Stimulated activated naive CD8-positive, alpha-beta T cell treated with anti-CD3 and anti-CD28 coated beads, Interleukin-15, Interleukin-2, amounts not matched to agents 100 ng/mL and 50 ng/mL, for 24 hours (primary cell): ENCODE results near the gene TXNRD1.
A peak's percentile ranks its signal among the peaks of the same experiment; 100 is the strongest.
"Not testable (repeated sequence)": the region's sequence is repeated elsewhere in the genome, so short reads cannot be mapped to it uniquely, and the experiment has no call there.

ENCODE experiments used
- H3K27ac Mint-ChIP-seq: one replicate; pipeline ENCODE4 v1.8.0; 2021; ENCODE audit warnings: mild to moderate bottlenecking, mixed read lengths
- H3K27me3 Mint-ChIP-seq: one replicate; pipeline ENCODE4 v1.8.0; 2021; ENCODE audit warnings: mixed read lengths
- H3K36me3 Mint-ChIP-seq: one replicate; pipeline ENCODE4 v1.8.0; 2021; ENCODE audit warnings: low read depth, mixed read lengths
- H3K4me1 Mint-ChIP-seq: one replicate; pipeline ENCODE4 v1.8.0; 2021; ENCODE audit warnings: low read depth, mixed read lengths
- H3K4me3 Mint-ChIP-seq: one replicate; pipeline ENCODE4 v1.8.0; 2021; ENCODE audit warnings: mild to moderate bottlenecking, mixed read lengths
- H3K9me3 Mint-ChIP-seq: one replicate; pipeline ENCODE4 v1.8.0; 2021; ENCODE audit warnings: mixed read lengths

The TXNRD1 gene

GRCh38 chr12:104215638-104216297, at the start of gene TXNRD1:
Gene TXNRD1, plus strand, starts transcription at chr12:104215779. Its CDS starts 24 bp downstream, at chr12:104215803.
- Mint-ChIP-seq H3K4me1 (peaks cover 45% of the 10 kb centered on the region), H3K27me3 (peaks cover 3% of the 10 kb centered on the region), H3K9me3 (no peaks in the 10 kb centered on the region), H3K27ac (peak within 1 kb of the TSS; percentile 52), H3K4me3 (peak within 1 kb of the TSS; percentile 80), H3K36me3 (no peaks in the 10 kb centered on the region)

GRCh38 chr12:104165801-104166200, 49.8 kb upstream of the TXNRD1 start:
- Mint-ChIP-seq H3K27me3 (no peaks in the 10 kb centered on the region), H3K4me1 (peaks cover 3% of the 10 kb centered on the region), H3K27ac (no peak overlapping the region), H3K4me3 (no peak overlapping the region), H3K9me3 (no peaks in the 10 kb centered on the region), H3K36me3 (no peaks in the 10 kb centered on the region)

DNA sequence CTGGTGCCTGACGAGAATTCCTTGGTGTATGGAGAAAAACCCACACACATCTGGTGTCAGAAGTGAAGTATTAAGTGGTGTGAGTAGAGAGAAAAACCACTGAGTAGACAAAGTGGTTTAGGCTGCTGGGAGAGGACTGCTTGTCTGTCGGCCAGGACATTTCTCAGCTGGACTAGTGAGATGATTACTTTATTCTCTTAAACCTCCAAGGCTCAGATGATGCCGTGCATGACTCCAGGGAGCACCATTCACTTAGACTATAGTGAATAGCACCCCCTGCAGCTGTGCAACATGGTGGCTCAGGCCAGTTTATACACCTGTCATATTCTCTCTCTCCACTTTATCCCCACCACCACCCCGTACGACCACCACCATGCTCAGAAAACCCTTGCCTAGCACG, 49.1 kb upstream of the TXNRD1 start:
- H3K27me3 Mint-ChIP-seq, result no peaks in the 10 kb centered on the region
- H3K36me3 Mint-ChIP-seq, result no peaks in the 10 kb centered on the region
- H3K4me3 Mint-ChIP-seq, result no peak overlapping the region
- peaks cover 3% of the 10 kb centered on the region for H3K4me1 Mint-ChIP-seq
- H3K27ac Mint-ChIP-seq, result no peak overlapping the region
- no peaks in the 10 kb centered on the region for H3K9me3 Mint-ChIP-seq

GRCh38 chr12:104167519-104168458, 47.8 kb upstream of the TXNRD1 start:
- Mint-ChIP-seq H3K36me3 (no peaks in the 10 kb centered on the region), H3K27ac (no peak overlapping the region), H3K27me3 (no peaks in the 10 kb centered on the region), H3K9me3 (no peaks in the 10 kb centered on the region), H3K4me1 (peaks cover 1% of the 10 kb centered on the region), H3K4me3 (no peak overlapping the region)

DNA sequence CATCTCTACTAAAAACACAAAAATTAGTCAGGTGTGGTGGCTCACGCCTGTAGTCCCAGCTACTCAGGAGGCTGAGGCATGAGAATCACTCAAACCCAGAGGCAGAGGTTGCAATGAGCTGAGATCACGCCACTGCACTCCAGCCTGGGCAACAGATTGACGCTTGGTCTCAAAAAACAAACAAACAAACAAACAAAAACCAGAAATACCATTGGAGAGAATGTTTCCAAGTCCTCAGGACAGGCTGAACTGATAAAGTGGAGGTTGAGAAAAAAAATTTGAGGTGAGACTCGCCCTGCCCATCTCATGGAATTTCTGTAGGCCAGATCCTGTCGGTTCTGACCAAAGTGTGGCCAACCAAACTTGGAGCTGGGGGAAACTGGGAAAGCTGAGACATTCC, 47.0 kb upstream of the TXNRD1 start:
- no peaks in the 10 kb centered on the region for H3K27me3 Mint-ChIP-seq
- no peaks in the 10 kb centered on the region for H3K36me3 Mint-ChIP-seq
- H3K9me3 Mint-ChIP-seq, result no peaks in the 10 kb centered on the region
- no peak overlapping the region for H3K27ac Mint-ChIP-seq
- H3K4me1 Mint-ChIP-seq, result no peaks in the 10 kb centered on the region
- H3K4me3 Mint-ChIP-seq, result no peak overlapping the region

DNA sequence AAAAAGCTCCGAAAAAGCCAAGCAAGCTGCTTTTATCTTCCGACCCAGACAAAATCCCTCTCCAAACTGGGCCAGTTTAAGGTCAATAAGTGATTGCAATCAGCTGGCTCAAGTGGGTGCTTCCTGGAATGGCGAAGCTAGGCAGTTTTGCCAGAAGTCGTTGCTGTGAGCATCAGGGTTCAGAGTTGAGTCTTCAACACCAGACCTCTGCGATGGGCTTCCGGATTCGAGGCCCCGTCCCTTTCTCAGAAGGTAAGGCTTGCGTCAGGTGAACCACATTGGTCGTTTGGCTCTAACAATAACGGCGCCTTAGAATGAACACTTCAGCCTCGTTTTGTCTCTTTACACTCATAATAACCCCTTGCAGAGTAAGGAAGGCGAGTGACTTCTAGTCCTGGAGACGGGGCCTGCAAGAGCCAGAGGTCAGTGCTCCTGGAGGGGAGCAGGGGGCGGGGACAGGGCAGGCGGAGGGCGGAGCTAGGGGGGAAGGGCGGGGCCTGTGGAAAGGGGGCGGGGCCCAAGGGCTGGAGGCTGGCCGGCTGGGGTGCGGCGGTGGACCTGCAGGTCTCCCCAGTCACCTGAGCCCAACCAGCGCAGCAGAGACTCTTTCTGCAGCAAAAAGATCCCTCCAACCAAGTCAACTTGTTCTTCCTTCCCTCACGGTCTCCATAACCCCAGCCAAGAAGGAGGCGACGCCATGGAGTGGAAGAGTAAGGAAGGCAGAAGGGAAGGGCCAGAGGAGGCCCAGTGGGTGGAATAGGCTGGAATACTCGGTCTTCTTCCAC, 43.6 kb upstream of the TXNRD1 start:
- Mint-ChIP-seq H3K4me3 (no peak overlapping the region), H3K4me1 (no peaks in the 10 kb centered on the region), H3K27ac (no peak overlapping the region), H3K27me3 (no peaks in the 10 kb centered on the region), H3K9me3 (no peaks in the 10 kb centered on the region), H3K36me3 (no peaks in the 10 kb centered on the region)

DNA sequence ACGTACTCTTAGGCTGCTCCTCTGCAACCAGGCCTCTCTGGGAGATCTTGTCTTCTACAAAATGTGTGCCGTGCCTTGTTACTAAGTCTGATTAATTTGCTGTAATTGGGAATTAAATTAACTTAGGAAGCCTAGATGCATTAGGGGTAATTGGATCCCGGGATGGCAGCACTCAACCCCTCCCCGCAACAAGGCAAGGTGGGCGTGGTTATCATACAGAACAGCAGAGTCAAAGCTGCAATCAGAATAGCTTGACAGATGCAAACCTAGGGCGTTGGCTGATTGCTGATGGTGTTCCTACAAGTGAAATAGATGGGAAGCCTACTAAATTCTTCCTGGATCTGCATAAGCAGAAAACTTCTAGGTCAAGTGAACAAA, 43.0 kb upstream of the TXNRD1 start:
- Mint-ChIP-seq H3K36me3 (no peaks in the 10 kb centered on the region), H3K4me1 (peaks cover 6% of the 10 kb centered on the region), H3K9me3 (no peaks in the 10 kb centered on the region), H3K27ac (no peak overlapping the region), H3K27me3 (no peaks in the 10 kb centered on the region), H3K4me3 (no peak overlapping the region)

GRCh38 chr12:104173804-104174203, 41.8 kb upstream of the TXNRD1 start:
- not testable (repeated sequence) for H3K36me3 Mint-ChIP-seq, H3K4me3 Mint-ChIP-seq, H3K27me3 Mint-ChIP-seq, H3K9me3 Mint-ChIP-seq, H3K27ac Mint-ChIP-seq
- peaks cover 16% of the 10 kb centered on the region for H3K4me1 Mint-ChIP-seq

GRCh38 chr12:104175726-104176247, 39.8 kb upstream of the TXNRD1 start:
- Mint-ChIP-seq H3K36me3 (no peaks in the 10 kb centered on the region), H3K4me1 (peaks cover 16% of the 10 kb centered on the region), H3K27me3 (peaks cover 3% of the 10 kb centered on the region)

GRCh38 chr12:104177336-104177662, 38.3 kb upstream of the TXNRD1 start:
- Mint-ChIP-seq H3K4me3 (no peak overlapping the region), H3K4me1 (peaks cover 16% of the 10 kb centered on the region), H3K27me3 (peaks cover 3% of the 10 kb centered on the region), H3K9me3 (no peaks in the 10 kb centered on the region), H3K36me3 (no peaks in the 10 kb centered on the region), H3K27ac (no peak overlapping the region)

More at GRCh38 chr12:104175726-104176247, 39.8 kb upstream of the TXNRD1 start:
- no peak overlapping the region for H3K4me3 Mint-ChIP-seq
- no peak overlapping the region for H3K27ac Mint-ChIP-seq
- H3K9me3 Mint-ChIP-seq, result no peaks in the 10 kb centered on the region

GRCh38 chr12:104177663-104178501, 37.7 kb upstream of the TXNRD1 start:
- no peak overlapping the region for H3K27ac Mint-ChIP-seq
- no peaks in the 10 kb centered on the region for H3K36me3 Mint-ChIP-seq

DNA sequence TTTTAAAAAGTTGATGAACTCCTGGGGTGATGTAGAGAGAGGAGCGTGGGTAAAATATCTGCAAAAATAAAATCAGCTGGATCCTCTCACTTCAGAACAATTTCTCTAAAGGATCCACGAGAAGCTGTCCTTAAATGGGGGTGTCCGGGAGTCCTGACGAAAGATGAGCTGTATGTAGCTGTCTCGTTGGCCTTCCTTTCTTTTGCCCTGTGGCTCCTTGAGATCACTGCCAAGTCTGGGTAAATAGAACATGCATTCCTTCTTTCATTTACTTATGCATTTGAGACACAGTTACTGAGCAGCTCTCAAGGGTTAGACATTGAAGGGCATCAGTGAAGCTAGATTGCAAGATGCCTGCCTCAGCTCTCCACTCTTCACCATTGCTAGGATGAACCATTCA, 35.2 kb upstream of the TXNRD1 start:
- Mint-ChIP-seq H3K36me3 (no peaks in the 10 kb centered on the region), H3K27ac (no peak overlapping the region), H3K27me3 (peaks cover 3% of the 10 kb centered on the region), H3K4me1 (peaks cover 16% of the 10 kb centered on the region), H3K9me3 (no peaks in the 10 kb centered on the region), H3K4me3 (no peak overlapping the region)

More at GRCh38 chr12:104177663-104178501, 37.7 kb upstream of the TXNRD1 start:
- Mint-ChIP-seq H3K4me1 (peaks cover 16% of the 10 kb centered on the region), H3K27me3 (peaks cover 3% of the 10 kb centered on the region), H3K4me3 (no peak overlapping the region), H3K9me3 (no peaks in the 10 kb centered on the region)

- Mint-ChIP-seq H3K36me3 (no peaks in the 10 kb centered on the region), H3K4me1 (peaks cover 16% of the 10 kb centered on the region), H3K27me3 (peaks cover 3% of the 10 kb centered on the region), H3K27ac (no peak overlapping the region), H3K9me3 (no peaks in the 10 kb centered on the region), H3K4me3 (no peak overlapping the region)
These were observed 34.3 kb upstream of the TXNRD1 start for GRCh38 chr12:104181313-104181712.

- H3K27ac Mint-ChIP-seq, result no peak overlapping the region
- no peaks in the 10 kb centered on the region for H3K9me3 Mint-ChIP-seq
- no peak overlapping the region for H3K4me3 Mint-ChIP-seq
- peaks cover 15% of the 10 kb centered on the region for H3K4me1 Mint-ChIP-seq
- no peaks in the 10 kb centered on the region for H3K36me3 Mint-ChIP-seq
- H3K27me3 Mint-ChIP-seq, result peaks cover 3% of the 10 kb centered on the region
These were observed 33.4 kb upstream of the TXNRD1 start for GRCh38 chr12:104182144-104182543.
